Measurements from ENCODE around the gene CELF4.

DNA sequence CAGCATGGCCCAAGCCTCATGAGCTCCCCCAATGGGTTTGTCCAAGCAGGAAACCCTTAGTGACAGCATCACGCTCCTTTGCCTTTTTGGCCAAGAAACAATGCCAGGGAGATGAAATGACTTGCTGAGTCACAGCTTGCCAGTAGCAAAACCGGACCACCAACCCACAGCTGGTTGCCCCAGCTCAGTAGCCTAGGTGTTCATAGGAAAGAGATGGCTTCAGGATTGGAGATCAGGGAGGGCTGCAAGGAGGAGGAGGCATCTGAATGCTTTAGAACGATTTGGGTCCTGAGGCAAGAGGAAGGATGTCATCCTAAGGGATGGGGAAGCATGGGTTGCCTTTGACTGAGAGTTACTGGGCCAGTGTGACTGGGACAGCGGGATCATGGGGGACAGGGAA lies 116.7 kb downstream of the CELF4 start:
- TF ChIP-seq EP300 (IDR thresholded peaks at IDR 0.05) = no peak
- TF ChIP-seq, protein P1, sequence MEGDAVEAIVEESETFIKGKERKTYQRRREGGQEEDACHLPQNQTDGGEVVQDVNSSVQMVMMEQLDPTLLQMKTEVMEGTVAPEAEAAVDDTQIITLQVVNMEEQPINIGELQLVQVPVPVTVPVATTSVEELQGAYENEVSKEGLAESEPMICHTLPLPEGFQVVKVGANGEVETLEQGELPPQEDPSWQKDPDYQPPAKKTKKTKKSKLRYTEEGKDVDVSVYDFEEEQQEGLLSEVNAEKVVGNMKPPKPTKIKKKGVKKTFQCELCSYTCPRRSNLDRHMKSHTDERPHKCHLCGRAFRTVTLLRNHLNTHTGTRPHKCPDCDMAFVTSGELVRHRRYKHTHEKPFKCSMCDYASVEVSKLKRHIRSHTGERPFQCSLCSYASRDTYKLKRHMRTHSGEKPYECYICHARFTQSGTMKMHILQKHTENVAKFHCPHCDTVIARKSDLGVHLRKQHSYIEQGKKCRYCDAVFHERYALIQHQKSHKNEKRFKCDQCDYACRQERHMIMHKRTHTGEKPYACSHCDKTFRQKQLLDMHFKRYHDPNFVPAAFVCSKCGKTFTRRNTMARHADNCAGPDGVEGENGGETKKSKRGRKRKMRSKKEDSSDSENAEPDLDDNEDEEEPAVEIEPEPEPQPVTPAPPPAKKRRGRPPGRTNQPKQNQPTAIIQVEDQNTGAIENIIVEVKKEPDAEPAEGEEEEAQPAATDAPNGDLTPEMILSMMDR (IDR thresholded peaks at IDR 0.05) = no peak
- no peak for TF ChIP-seq POLR2A (IDR thresholded peaks at IDR 0.05)

All from upper lobe of left lung (tissue), 4 donors.